ENCODE results near the gene MPRIP. TPM values are rescaled to one million over a fixed set of nuclear protein-coding genes. Genes with fewer than 3 reads are reported as not detected.

Gene MPRIP
- total RNA-seq, 1 experiment from 2014 or later = 443 TPM

GRCh38 chr17:17033466-17033865, 8.8 kb upstream of the MPRIP start:
- Histone ChIP-seq H3K4me1 (replicated peaks; ENCODE audit: insufficient read depth) (peaks cover 66% of the 10 kb centered on the region), H3K9me3 (ENCODE audit: insufficient read depth, low read depth) (no peaks in the 10 kb centered on the region), H3K36me3 (ENCODE audit: low read depth) (no peaks in the 10 kb centered on the region), H3K4me2 (no peak overlapping the region), H3K4me3 (no peak overlapping the region), H3K79me2 (ENCODE audit: low read depth) (peaks cover 8% of the 10 kb centered on the region), H3K9me2 (ENCODE audit: insufficient read depth) (no peaks in the 10 kb centered on the region), H3F3A (ENCODE audit: insufficient read depth, low read depth) (peaks cover 46% of the 10 kb centered on the region; the same call in 1 of the 2 replicates), H2AFZ (no peak overlapping the region), H3K27ac (no peak overlapping the region), H4K20me1 (ENCODE audit: insufficient read depth) (no peaks in the 10 kb centered on the region), H3K27me3 (ENCODE audit: insufficient read depth, low read depth) (no peaks in the 10 kb centered on the region)
- POLR2A ChIA-PET (ENCODE audit: unreplicated experiment) = no interaction called here
- CTCF ChIA-PET = no interaction called here
- no peak for DNase-seq
- intact Hi-C loops (cut with micrococcal nuclease; ENCODE audit: unreplicated experiment) = no loop called here
- BruUV-seq (replicated peaks) = no TSS peak
- no peak for TF ChIP-seq EZH2 (IDR thresholded peaks at IDR 0.05; ENCODE audit: low read depth)
- no peak for TF ChIP-seq CTCF (conservative IDR thresholded peaks at IDR 0.05)

GRCh38 chr17:17034026-17034425, 8.2 kb upstream of the MPRIP start:
- peaks cover 46% of the 10 kb centered on the region; the same call in 1 of the 2 replicates for H3F3A ChIP-seq (ENCODE audit: insufficient read depth, low read depth)
- DNase-seq = no peak
- no peak for TF ChIP-seq CTCF (conservative IDR thresholded peaks at IDR 0.05)
- no peak for TF ChIP-seq EZH2 (IDR thresholded peaks at IDR 0.05; ENCODE audit: low read depth)
- H3K4me2 ChIP-seq = no peak overlapping the region
- CTCF ChIA-PET = no interaction called here
- no peak overlapping the region for H2AFZ ChIP-seq
- H3K79me2 ChIP-seq (ENCODE audit: low read depth) = peaks cover 2% of the 10 kb centered on the region
- no peaks in the 10 kb centered on the region for H3K27me3 ChIP-seq (ENCODE audit: insufficient read depth, low read depth)
- H3K9me2 ChIP-seq (ENCODE audit: insufficient read depth) = no peaks in the 10 kb centered on the region
- POLR2A ChIA-PET (ENCODE audit: unreplicated experiment) = no interaction called here
- H4K20me1 ChIP-seq (ENCODE audit: insufficient read depth) = no peaks in the 10 kb centered on the region
- H3K4me1 ChIP-seq (replicated peaks; ENCODE audit: insufficient read depth) = peaks cover 66% of the 10 kb centered on the region
- no peaks in the 10 kb centered on the region for H3K9me3 ChIP-seq (ENCODE audit: insufficient read depth, low read depth)
- no TSS peak for BruUV-seq (replicated peaks)
- H3K4me3 ChIP-seq = no peak overlapping the region
- intact Hi-C loops (cut with micrococcal nuclease; ENCODE audit: unreplicated experiment) = no loop called here
- H3K27ac ChIP-seq = peak overlapping the region; percentile 29; the same call in 1 of the 2 replicates
- no peaks in the 10 kb centered on the region for H3K36me3 ChIP-seq (ENCODE audit: low read depth)

DNA sequence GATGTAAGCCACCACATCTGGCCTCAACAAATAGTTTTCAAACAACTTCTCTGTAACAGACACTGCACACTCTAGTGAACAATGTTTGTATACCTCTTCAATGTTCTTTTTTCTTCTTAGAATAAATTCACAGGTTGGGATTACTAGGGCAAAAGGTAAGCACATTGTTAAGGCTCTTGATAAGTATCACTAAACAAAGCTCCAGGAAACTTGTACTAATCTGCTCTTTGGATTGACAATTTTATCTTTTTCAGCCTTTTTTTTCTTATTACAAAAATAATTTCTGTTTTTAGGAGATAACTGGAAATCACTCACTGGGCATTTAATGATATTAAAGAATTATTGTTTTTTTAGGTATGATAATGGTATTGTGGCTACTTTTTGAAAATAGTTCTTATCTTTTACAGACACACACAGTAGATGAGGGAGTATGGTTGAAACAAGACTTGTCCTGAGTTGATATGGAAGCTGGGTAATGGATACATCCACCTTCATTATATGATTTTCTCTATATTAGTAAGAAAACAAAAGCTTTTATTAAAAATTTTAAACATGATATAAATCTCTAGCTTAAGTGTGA, 7.7 kb upstream of the MPRIP start:
- peak overlapping the region; percentile 29; the same call in 1 of the 2 replicates for H3K27ac ChIP-seq
- no peaks in the 10 kb centered on the region for H3K9me3 ChIP-seq (ENCODE audit: insufficient read depth, low read depth)
- H3K9me2 ChIP-seq (ENCODE audit: insufficient read depth) = no peaks in the 10 kb centered on the region
- H3K79me2 ChIP-seq (ENCODE audit: low read depth) = no peaks in the 10 kb centered on the region; the same call in 1 of the 2 replicates
- peaks cover 48% of the 10 kb centered on the region; the same call in 1 of the 2 replicates for H3F3A ChIP-seq (ENCODE audit: insufficient read depth, low read depth)
- no TSS peak for BruUV-seq (replicated peaks)
- 0 out of 2 replicates have a peak overlapping the region, but pooled peaks have one; percentile 4 for H3K4me2 ChIP-seq
- H3K27me3 ChIP-seq (ENCODE audit: insufficient read depth, low read depth) = no peaks in the 10 kb centered on the region
- H2AFZ ChIP-seq = no peak overlapping the region
- TF ChIP-seq CTCF (conservative IDR thresholded peaks at IDR 0.05) (no peak), EZH2 (IDR thresholded peaks at IDR 0.05; ENCODE audit: low read depth) (no peak)
- intact Hi-C loops (cut with micrococcal nuclease; ENCODE audit: unreplicated experiment) = no loop called here
- H4K20me1 ChIP-seq (ENCODE audit: insufficient read depth) = no peaks in the 10 kb centered on the region
- CTCF ChIA-PET = interaction anchor here (0.5 to 0.6 kb wide), 2 partner anchors 48 to 52 kb away, joined by 3 to 7 read pairs; no protein-coding TSS in a partner anchor
- H3K4me1 ChIP-seq (replicated peaks; ENCODE audit: insufficient read depth) = peaks cover 66% of the 10 kb centered on the region
- DNase-seq = no peak
- POLR2A ChIA-PET (ENCODE audit: unreplicated experiment) = no interaction called here
- no peak overlapping the region for H3K4me3 ChIP-seq
- no peaks in the 10 kb centered on the region for H3K36me3 ChIP-seq (ENCODE audit: low read depth)

All from PC-9 (cell line).